PC-3 (cell line): Measurements from ENCODE around the gene ROCK2. TPM values are rescaled to one million over a fixed set of nuclear protein-coding genes. Genes with fewer than 3 reads are reported as not detected.

Experiments
- ATAC-seq: fragments of 200-7000 bp; cut with Tn5 transposase; 2 replicates; pipeline ENCODE4 v1.9.1; 2020; ENCODE audit warnings: mild to moderate bottlenecking, moderate library complexity
- BruUV-seq: library from RNA; stranded (reverse); fragments of 400-500 nt; replicated peaks from 2 replicates; lab custom pipeline; 2021; lab: Mats Ljungman, UMichigan
- CTCF ChIA-PET: fragments of 300-600 bp; sonication (Branson Sonifier 250); formaldehyde crosslinking; loops from one replicate; lab custom pipeline; 2022; ENCODE audit warnings: antibody characterized with exemption; lab: Charles Lee
- POLR2A ChIA-PET: fragments of 300-600 bp; sonication (Branson Sonifier 250); formaldehyde crosslinking; loops from one replicate; lab custom pipeline; 2022; ENCODE audit warnings: antibody characterized with exemption; ENCODE audit not compliant: unreplicated experiment; lab: Charles Lee
- DNase-seq: peaks from one replicate; pipeline ENCODE4 v3.0.0-alpha.2; 2015
- H2AFZ ChIP-seq: fragments of 300-600 bp; sonication (generic); 2 replicates; pipeline ENCODE4 v1.6.0; 2016; ENCODE audit warnings: antibody characterized with exemption, low read length
- H3F3A ChIP-seq: fragments of 300-600 bp; sonication (generic); one replicate; pipeline ENCODE4 v1.6.0; 2017; ENCODE audit warnings: antibody characterized with exemption, low read length, control low read depth, mild to moderate bottlenecking; ENCODE audit not compliant: unreplicated experiment
- H3K27ac ChIP-seq: fragments of 300-600 bp; sonication (generic); 2 replicates; pipeline ENCODE4 v1.5.1; 2016; ENCODE audit warnings: mild to moderate bottlenecking, low read length
- H3K27me3 ChIP-seq: fragments of 300-600 bp; sonication (generic); 2 replicates; pipeline ENCODE4 v1.6.1; 2016; ENCODE audit warnings: low read length, mixed read lengths
- H3K36me3 ChIP-seq: fragments of 300-600 bp; sonication (generic); 2 replicates; pipeline ENCODE4 v1.6.1; 2016; ENCODE audit warnings: low read depth, mixed run types, low read length, mixed read lengths
- H3K4me1 ChIP-seq: fragments of 300-600 bp; sonication (generic); 2 replicates; pipeline ENCODE4 v1.5.1; 2016; ENCODE audit warnings: low read length; ENCODE audit not compliant: insufficient read depth
- H3K4me2 ChIP-seq: fragments of 300-600 bp; sonication (generic); 2 replicates; pipeline ENCODE4 v1.6.0; 2016; ENCODE audit warnings: low read length
- H3K4me3 ChIP-seq: fragments of 300-600 bp; sonication (generic); 2 replicates; pipeline ENCODE4 v1.5.1; 2016; ENCODE audit warnings: mild to moderate bottlenecking, low read length, mixed read lengths
- H3K79me2 ChIP-seq: fragments of 300-600 bp; sonication (generic); 2 replicates; pipeline ENCODE4 v1.6.1; 2017; ENCODE audit warnings: low read length, mixed read lengths
- H3K9ac ChIP-seq: fragments of 300-600 bp; sonication (generic); 2 replicates; pipeline ENCODE4 v1.6.0; 2016; ENCODE audit warnings: mild to moderate bottlenecking, low read length
- H3K9me2 ChIP-seq: fragments of 300-600 bp; sonication (generic); replicated peaks from 2 replicates; pipeline ENCODE4 v1.6.1; 2016; ENCODE audit warnings: mixed run types, low read length, mixed read lengths
- H3K9me3 ChIP-seq: fragments of 300-600 bp; sonication (generic); 2 replicates; pipeline ENCODE4 v1.6.1; 2016; ENCODE audit warnings: low read length, mixed read lengths
- H4K20me1 ChIP-seq: fragments of 300-600 bp; sonication (generic); 2 replicates; pipeline ENCODE4 v1.6.1; 2016; ENCODE audit warnings: low read length, mixed read lengths
- EZH2 ChIP-seq: fragments of 300-600 bp; sonication (generic); IDR thresholded peaks from one replicate; pipeline ENCODE4 v1.6.1; 2017; ENCODE audit warnings: antibody characterized with exemption, mild to moderate bottlenecking, low read length; ENCODE audit not compliant: unreplicated experiment
- EZH2phosphoT487 ChIP-seq: fragments of 300-600 bp; sonication (generic); IDR thresholded peaks from 2 replicates; pipeline ENCODE4 v1.6.1; 2018; ENCODE audit warnings: mild to moderate bottlenecking, antibody characterized with exemption, low read length, borderline replicate concordance
- intact Hi-C: fragments of 100-400 bp; cut with micrococcal nuclease; formaldehyde crosslinking; loops from 2 replicates; pipeline ENCODE4 v1.9.0; 2023
- total RNA-seq: library from RNA; depleted of rRNA; stranded (reverse); fragments of >200 nt; gene quantifications from 2 replicates; pipeline ENCODE4 v1.2.3, GENCODE V29; 2014; rRNA removed
- TF ChIP-seq, protein P1 (sequence below): fragments of 300-600 bp; sonication (generic); conservative IDR thresholded peaks from 2 replicates; pipeline ENCODE4 v1.5.1; 2017; ENCODE audit warnings: antibody characterized with exemption, low read depth, mild to moderate bottlenecking, low read length

Gene ROCK2
- total RNA-seq, 1 experiment from 2014 or later = 35.3 TPM

DNA sequence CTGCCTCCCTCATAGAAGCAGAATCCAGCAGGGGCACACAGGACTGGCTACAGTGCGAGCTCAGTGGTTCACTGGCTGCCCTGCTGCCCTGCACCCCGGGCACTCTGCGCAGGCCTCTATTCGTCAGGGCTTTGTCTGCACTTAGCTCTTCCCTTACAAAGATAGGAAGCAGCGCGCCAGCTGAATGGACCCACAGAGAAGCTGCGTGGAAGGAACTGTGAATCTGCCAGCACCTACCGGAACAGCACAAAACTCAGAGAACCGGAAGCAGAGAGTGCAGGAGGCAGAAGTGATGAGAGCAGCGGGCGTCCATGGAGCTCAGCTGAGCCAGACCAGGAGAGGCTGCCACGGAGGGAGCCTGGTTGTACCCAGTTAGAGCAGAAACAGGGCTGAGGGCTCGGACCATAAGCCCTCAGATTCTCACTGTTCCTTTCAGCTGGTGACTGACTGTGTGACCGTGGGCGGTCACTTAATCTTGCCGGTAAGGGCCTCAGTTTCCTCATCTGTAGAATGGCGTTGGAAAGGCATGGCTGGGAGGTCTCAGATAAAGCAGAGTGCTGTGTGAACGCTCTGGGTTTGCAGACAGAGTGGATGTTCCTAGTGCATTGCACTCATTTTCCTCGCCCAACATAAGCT is 212.3 kb downstream of the ROCK2 start:
- ChIA-PET CTCF (interaction anchor here (0.6 to 2.6 kb wide), 7 partner anchors 49 to 452 kb away, joined by 3 to 19 read pairs (median 4); partner anchors contain the start of gene PDIA6), POLR2A (interaction anchor here (0.5 kb wide), 1 partner anchor 655 kb away, joined by 5 read pairs; no protein-coding TSS in a partner anchor)
- ATAC-seq (no peak), DNase-seq (no peak)
- no peaks in the 10 kb centered on the region for H3K27me3 ChIP-seq
- no peak for TF ChIP-seq EZH2
- TF ChIP-seq, protein P1, sequence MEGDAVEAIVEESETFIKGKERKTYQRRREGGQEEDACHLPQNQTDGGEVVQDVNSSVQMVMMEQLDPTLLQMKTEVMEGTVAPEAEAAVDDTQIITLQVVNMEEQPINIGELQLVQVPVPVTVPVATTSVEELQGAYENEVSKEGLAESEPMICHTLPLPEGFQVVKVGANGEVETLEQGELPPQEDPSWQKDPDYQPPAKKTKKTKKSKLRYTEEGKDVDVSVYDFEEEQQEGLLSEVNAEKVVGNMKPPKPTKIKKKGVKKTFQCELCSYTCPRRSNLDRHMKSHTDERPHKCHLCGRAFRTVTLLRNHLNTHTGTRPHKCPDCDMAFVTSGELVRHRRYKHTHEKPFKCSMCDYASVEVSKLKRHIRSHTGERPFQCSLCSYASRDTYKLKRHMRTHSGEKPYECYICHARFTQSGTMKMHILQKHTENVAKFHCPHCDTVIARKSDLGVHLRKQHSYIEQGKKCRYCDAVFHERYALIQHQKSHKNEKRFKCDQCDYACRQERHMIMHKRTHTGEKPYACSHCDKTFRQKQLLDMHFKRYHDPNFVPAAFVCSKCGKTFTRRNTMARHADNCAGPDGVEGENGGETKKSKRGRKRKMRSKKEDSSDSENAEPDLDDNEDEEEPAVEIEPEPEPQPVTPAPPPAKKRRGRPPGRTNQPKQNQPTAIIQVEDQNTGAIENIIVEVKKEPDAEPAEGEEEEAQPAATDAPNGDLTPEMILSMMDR = no peak
- no peak for TF ChIP-seq EZH2phosphoT487
- intact Hi-C loops = loop anchor here (2.0 to 10.0 kb wide), 7 partner anchors 23 to 543 kb away; partner anchors contain the start of genes NTSR2 and SLC66A3
- H3F3A ChIP-seq = no peaks in the 10 kb centered on the region
- peak overlapping the region; percentile 89 for H3K4me2 ChIP-seq
- no peak overlapping the region for H3K27ac ChIP-seq
- H3K4me1 ChIP-seq = peaks cover 21% of the 10 kb centered on the region
- peak overlapping the region; percentile 78 for H2AFZ ChIP-seq
- H3K9me2 ChIP-seq = no peaks in the 10 kb centered on the region
- no peak overlapping the region for H3K9ac ChIP-seq
- H3K36me3 ChIP-seq = no peaks in the 10 kb centered on the region
- H3K79me2 ChIP-seq = no peaks in the 10 kb centered on the region
- peak overlapping the region; percentile 70; the same call in 1 of the 2 replicates for H3K4me3 ChIP-seq
- no peaks in the 10 kb centered on the region for H4K20me1 ChIP-seq
- no peaks in the 10 kb centered on the region for H3K9me3 ChIP-seq
- no TSS peak for BruUV-seq

DNA sequence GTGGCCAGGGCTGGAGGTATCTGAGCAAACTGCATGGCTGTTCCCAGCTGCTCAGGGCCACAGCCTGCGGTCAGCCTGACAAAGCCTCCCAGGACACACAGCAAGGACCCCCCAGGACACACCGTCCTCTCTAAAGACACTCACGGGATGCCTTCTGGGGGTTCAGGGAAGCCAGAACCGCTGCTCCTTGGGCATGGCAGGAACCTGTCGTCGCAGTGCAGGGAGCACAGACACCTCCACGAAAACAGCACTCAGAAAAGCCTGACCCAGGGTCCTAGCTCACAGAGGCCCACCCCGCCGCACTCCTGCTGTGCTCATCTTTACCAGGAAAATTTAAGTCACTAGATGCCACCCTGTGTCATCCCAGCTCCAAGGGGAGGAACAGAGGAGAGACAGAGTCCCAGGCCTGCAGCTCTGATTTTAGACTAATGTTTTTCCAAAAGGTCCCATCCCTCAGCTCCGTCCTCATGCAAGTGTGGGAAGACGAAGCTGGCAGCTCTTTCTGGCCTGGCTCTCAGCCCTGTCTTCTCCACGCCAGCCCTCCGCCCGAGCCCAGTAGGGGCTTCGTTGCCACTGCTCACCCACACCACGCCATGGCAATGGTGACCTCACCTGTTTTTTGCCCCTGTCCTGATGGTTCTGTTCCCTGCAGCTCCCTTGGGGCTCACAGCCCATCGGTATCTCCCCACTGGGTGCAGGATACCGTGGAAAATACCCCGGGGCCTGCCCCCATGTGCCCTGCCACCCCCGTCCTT is 213.1 kb downstream of the ROCK2 start:
- DNase-seq (no peak), ATAC-seq (no peak)
- H3K9me2 ChIP-seq = no peaks in the 10 kb centered on the region
- no peak overlapping the region for H3K9ac ChIP-seq
- H3K4me3 ChIP-seq = no peak overlapping the region
- H3F3A ChIP-seq = no peaks in the 10 kb centered on the region
- no peaks in the 10 kb centered on the region for H4K20me1 ChIP-seq
- CTCF ChIA-PET = interaction anchor here (2.6 kb wide), 1 partner anchor 453 kb away, joined by 19 read pairs; no protein-coding TSS in a partner anchor
- H3K4me2 ChIP-seq = no peak overlapping the region
- TF ChIP-seq EZH2 (no peak), EZH2phosphoT487 (no peak)
- TF ChIP-seq, protein P1 = no peak
- H3K27me3 ChIP-seq = no peaks in the 10 kb centered on the region
- intact Hi-C loops = loop anchor here (5.0 to 10.0 kb wide), 6 partner anchors 71 to 543 kb away; partner anchors contain the start of gene NTSR2
- H3K9me3 ChIP-seq = no peaks in the 10 kb centered on the region
- no peak overlapping the region for H3K27ac ChIP-seq
- H3K79me2 ChIP-seq = no peaks in the 10 kb centered on the region
- POLR2A ChIA-PET = no interaction called here
- no TSS peak for BruUV-seq
- H2AFZ ChIP-seq = no peak overlapping the region
- no peaks in the 10 kb centered on the region for H3K36me3 ChIP-seq
- H3K4me1 ChIP-seq = peaks cover 21% of the 10 kb centered on the region

Other genes starting within 250 kb of the ROCK2 start
- gene SLC66A3, start 189.2 kb downstream of the ROCK2 start, total RNA-seq = 12.6 and 19.2 TPM in 2 replicates
- gene E2F6, start 121.5 kb upstream of the ROCK2 start, total RNA-seq = 26.8 and 27.1 TPM in 2 replicates
- 0.29 and 0.62 TPM in 2 replicates for gene GREB1, start 189.4 kb upstream of the ROCK2 start, total RNA-seq